NT2/D1 (cell line): ENCODE measurements around the gene ATPAF1.
A peak's percentile ranks its signal among the peaks of the same experiment; 100 is the strongest.

ENCODE experiments used
- DNase-seq: peaks from one replicate; pipeline ENCODE4 v3.0.0-alpha.2; 2011; ENCODE audit warnings: low read depth, low spot score
- H3K27me3 ChIP-seq: 2 replicates; pipeline ENCODE4 v1.6.0; 2011; ENCODE audit warnings: mild to moderate bottlenecking; ENCODE audit not compliant: insufficient read length, insufficient read depth
- H3K36me3 ChIP-seq: 2 replicates; pipeline ENCODE4 v1.6.1; 2011; ENCODE audit warnings: mild to moderate bottlenecking, low read length, mixed read lengths; ENCODE audit not compliant: insufficient read depth, insufficient read length
- H3K4me1 ChIP-seq: 2 replicates; pipeline ENCODE4 v1.5.1; 2011; ENCODE audit not compliant: insufficient read depth, insufficient read length
- H3K4me3 ChIP-seq: 2 replicates; pipeline ENCODE4 v1.5.1; 2011; ENCODE audit warnings: low read depth; ENCODE audit not compliant: insufficient read length
- H3K9ac ChIP-seq: 2 replicates; pipeline ENCODE4 v1.6.0; 2011; ENCODE audit warnings: low read depth; ENCODE audit not compliant: insufficient read length
- H3K9me3 ChIP-seq: 2 replicates; pipeline ENCODE4 v1.5.1; 2011; ENCODE audit warnings: mild to moderate bottlenecking, low read length; ENCODE audit not compliant: insufficient read depth
- SUZ12 ChIP-seq: IDR thresholded peaks from 2 replicates; pipeline ENCODE4 v1.6.1; 2011; ENCODE audit not compliant: insufficient read length, insufficient read depth; ENCODE audit errors: extremely low read depth
- YY1 ChIP-seq: IDR thresholded peaks from 2 replicates; pipeline ENCODE4 v1.6.1; 2011; ENCODE audit not compliant: insufficient read length, insufficient read depth
- ZNF274 ChIP-seq: IDR thresholded peaks from 2 replicates; pipeline ENCODE4 v1.6.1; 2011; ENCODE audit warnings: mild to moderate bottlenecking, low read depth, low read length

ATPAF1 gene

DNA sequence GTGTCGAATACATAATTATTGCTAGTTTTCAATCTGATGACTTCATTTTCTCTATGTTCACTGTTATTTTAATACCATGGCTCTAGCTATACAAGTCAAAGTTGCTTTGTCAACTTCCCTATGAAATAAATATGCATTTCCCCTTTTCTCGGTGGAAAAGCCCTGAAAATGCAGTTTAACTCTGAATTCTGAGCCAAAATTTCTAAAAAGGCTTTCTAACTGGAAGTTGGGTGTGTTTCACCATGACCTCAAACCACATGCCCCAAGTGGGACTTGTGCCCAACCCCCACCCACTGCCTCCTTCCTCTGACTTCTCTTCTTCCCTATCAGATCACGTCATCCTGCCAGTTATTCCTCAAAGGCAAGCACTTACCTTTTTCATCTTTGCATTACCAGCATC is 73.0 kb downstream of the ATPAF1 start:
- Histone ChIP-seq H3K27me3 (no peaks in the 10 kb centered on the region), H3K9me3 (no peaks in the 10 kb centered on the region), H3K4me3 (no peak overlapping the region), H3K9ac (no peak overlapping the region), H3K36me3 (peaks cover 40% of the 10 kb centered on the region), H3K4me1 (no peaks in the 10 kb centered on the region)
- no peak for TF ChIP-seq ZNF274
- TF ChIP-seq YY1: no peak
- TF ChIP-seq SUZ12: no peak
- no peak for DNase-seq

DNA sequence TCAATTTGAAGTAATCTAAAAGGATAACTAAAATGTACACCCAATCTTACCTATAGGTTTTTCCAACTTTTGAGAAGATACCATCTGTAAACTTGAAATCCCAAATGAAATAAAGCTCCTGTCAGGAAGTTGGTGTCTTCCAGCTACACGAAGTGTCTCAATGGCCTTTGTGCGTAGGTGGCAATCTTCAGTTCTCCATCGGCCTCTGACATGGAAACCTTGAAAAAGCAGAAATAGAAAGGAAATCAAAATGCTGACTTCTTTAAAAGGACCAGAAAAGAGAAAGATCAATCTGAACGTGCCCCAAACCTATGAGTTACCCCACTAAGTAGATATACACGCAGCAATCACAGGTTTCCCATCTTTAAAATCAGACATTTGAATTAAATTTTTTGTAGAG is 74.1 kb downstream of the ATPAF1 start:
- Histone ChIP-seq H3K27me3 (no peaks in the 10 kb centered on the region), H3K4me1 (no peaks in the 10 kb centered on the region), H3K4me3 (no peak overlapping the region), H3K9me3 (peaks cover 9% of the 10 kb centered on the region; the same call in 1 of the 2 replicates), H3K9ac (no peak overlapping the region), H3K36me3 (peaks cover 51% of the 10 kb centered on the region)
- TF ChIP-seq SUZ12 (no peak), ZNF274 (no peak), YY1 (no peak)
- no peak for DNase-seq

GRCh38 chr1:46592823-46593222 is 75.3 kb downstream of the ATPAF1 start:
- H3K4me1 ChIP-seq: no peaks in the 10 kb centered on the region
- peaks cover 52% of the 10 kb centered on the region for H3K36me3 ChIP-seq
- no peak overlapping the region for H3K9ac ChIP-seq
- DNase-seq: no peak
- peaks cover 12% of the 10 kb centered on the region; the same call in 1 of the 2 replicates for H3K9me3 ChIP-seq
- H3K4me3 ChIP-seq: no peak overlapping the region
- no peaks in the 10 kb centered on the region for H3K27me3 ChIP-seq
- TF ChIP-seq SUZ12 (no peak), ZNF274 (no peak), YY1 (no peak)

GRCh38 chr1:46589529-46589928 is 78.6 kb downstream of the ATPAF1 start:
- DNase-seq: no peak
- Histone ChIP-seq H3K4me1 (no peaks in the 10 kb centered on the region), H3K9me3 (peaks cover 12% of the 10 kb centered on the region; the same call in 1 of the 2 replicates), H3K27me3 (no peaks in the 10 kb centered on the region), H3K36me3 (peaks cover 76% of the 10 kb centered on the region), H3K9ac (no peak overlapping the region), H3K4me3 (no peak overlapping the region)
- no peak for TF ChIP-seq YY1
- TF ChIP-seq ZNF274: peak; percentile 62
- no peak for TF ChIP-seq SUZ12

DNA sequence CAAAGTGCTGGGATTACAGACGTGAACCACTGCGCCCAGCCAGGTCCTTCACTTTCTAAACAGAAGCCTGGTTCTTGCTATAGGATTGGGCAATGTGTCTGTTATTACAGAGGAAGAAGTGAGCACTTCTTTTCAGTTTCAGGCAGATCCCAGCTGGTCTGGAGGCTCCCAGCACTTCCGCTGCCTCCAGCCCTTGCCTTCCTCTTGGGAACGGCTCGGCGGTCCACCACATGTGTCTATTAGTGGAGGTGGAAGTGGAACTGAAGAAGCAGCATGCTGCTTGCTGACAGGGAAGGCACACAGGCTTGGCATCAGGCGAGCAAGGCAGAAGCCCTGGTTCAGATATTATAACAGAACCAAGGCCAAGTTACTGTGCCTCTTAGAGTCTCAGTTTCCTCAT is 81.1 kb downstream of the ATPAF1 start:
- no peak for DNase-seq
- H3K4me1 ChIP-seq: no peaks in the 10 kb centered on the region
- no peaks in the 10 kb centered on the region for H3K27me3 ChIP-seq
- H3K4me3 ChIP-seq: no peak overlapping the region
- H3K9me3 ChIP-seq: peaks cover 12% of the 10 kb centered on the region; the same call in 1 of the 2 replicates
- no peak overlapping the region for H3K9ac ChIP-seq
- H3K36me3 ChIP-seq: peaks cover 79% of the 10 kb centered on the region
- TF ChIP-seq ZNF274 (no peak), YY1 (no peak), SUZ12 (no peak)

GRCh38 chr1:46585312-46585938 is 82.7 kb downstream of the ATPAF1 start:
- no peak for DNase-seq
- Histone ChIP-seq H3K9me3 (peaks cover 12% of the 10 kb centered on the region; the same call in 1 of the 2 replicates), H3K36me3 (peaks cover 76% of the 10 kb centered on the region), H3K9ac (no peak overlapping the region), H3K4me1 (no peaks in the 10 kb centered on the region), H3K27me3 (no peaks in the 10 kb centered on the region), H3K4me3 (no peak overlapping the region)
- TF ChIP-seq SUZ12: no peak
- no peak for TF ChIP-seq ZNF274
- TF ChIP-seq YY1: no peak

GRCh38 chr1:46583494-46583893 is 84.7 kb downstream of the ATPAF1 start:
- H3K4me3 ChIP-seq: no peak overlapping the region
- no peaks in the 10 kb centered on the region for H3K4me1 ChIP-seq
- peaks cover 73% of the 10 kb centered on the region for H3K36me3 ChIP-seq
- no peak overlapping the region for H3K9ac ChIP-seq
- DNase-seq: no peak
- no peaks in the 10 kb centered on the region for H3K9me3 ChIP-seq
- H3K27me3 ChIP-seq: no peaks in the 10 kb centered on the region
- TF ChIP-seq YY1: no peak
- TF ChIP-seq SUZ12: no peak
- no peak for TF ChIP-seq ZNF274
